GM19468 (cell line): Measurements from ENCODE around the gene CACNA2D3.

Experiments
- ATAC-seq: cut with Tn5 transposase; IDR thresholded peaks from one replicate; pipeline ENCODE4 v1.9.1; 2021; ENCODE audit warnings: mild to moderate bottlenecking, moderate library complexity, moderate number of reproducible peaks; ENCODE audit not compliant: unreplicated experiment; ENCODE audit errors: extremely low read depth

The CACNA2D3 gene

DNA sequence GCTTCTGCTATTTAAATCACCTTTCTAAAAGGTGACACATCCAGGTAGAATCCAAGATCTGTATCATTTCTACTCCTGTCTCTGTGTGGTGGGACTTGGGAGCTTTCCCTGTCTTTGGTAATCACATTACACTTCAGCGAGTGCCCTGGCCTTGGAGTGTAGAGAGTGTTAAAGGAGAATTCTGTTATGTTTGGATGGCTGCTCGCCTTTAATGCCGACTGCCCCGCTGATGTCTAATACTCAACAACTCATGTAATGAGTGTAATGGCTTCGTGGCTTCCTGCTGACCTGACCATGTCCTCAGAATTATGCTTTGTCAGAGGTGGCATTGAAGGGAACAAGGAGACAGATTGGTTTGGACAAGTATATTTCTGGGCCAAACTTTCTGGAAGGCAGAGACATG is 871.8 kb downstream of the CACNA2D3 start:
- ATAC-seq: no peak

DNA sequence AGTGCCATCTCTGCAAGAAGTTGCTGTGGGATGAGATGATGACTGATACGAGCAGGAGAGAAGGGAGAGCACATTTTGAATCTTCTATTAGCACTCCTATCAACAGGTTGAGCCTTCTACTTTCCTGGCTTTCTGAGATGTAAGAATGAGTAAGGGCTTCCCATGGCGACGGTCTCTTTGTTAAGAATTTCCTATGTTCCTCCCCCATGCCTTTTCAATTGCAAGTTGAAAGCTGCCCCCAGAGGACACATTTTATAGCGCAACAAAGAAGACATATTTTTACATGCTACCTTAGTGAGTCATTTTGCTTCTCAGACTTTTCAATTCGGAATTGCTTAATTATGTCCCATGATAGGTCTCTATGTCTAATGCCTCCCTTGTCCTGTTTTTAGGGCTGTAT is 876.8 kb downstream of the CACNA2D3 start:
- no peak for ATAC-seq

DNA sequence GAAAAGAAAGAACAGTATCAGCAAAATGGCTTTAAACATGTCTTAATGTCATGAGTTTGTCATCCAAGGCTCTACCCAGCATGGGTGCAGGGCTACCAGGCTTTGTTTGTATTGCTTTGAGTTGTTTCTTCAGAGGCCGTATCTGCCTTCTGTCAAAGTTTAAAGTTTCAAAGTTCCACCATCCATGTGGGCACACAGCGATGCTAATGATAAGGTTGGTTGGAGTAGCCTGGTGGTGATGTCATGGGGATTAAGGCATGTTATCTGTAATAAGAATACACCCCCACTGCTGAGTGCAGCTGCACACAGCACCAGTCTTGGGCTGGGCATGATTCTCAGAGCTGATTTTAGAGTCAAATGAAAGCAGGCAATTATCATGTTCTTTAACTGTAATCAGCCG is 877.5 kb downstream of the CACNA2D3 start:
- no peak for ATAC-seq

DNA sequence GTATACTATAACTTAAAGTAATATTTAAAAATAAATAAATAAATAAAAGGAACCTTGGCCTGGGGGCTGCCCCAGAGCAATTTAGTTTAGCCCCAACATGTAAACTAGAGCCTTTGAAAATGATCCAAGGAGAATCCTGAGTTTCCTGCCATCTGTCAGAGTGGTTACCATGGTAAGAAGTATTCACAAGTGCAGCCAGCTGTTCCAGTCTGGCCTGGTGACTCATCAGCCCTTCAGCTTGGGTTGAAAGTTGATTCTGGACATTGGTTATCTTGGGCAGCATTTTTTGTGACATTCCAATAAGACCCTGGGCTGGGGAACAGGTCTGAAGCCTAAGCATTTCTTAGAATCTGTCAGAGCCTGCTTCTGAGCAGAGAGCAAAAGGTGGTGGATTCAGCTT is 878.2 kb downstream of the CACNA2D3 start:
- ATAC-seq: no peak

DNA sequence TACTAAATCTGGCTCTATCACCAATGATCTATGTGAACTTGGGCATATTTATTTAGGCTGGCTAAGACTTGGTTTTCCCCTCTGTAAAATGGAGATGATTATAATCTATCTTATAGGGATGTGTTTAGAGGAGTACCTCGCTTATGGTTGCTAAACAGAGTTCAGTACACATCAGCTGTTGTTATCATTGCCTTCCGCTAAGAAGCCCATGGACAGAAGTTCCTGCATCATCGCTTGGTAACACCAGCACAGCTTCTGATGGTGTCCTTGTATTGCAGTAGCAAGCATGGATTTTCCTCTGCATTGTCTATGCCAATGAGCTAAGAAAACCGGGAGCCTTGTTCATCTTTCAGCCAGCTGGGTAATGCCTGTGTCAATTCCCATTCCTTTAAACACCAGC is 878.6 kb downstream of the CACNA2D3 start:
- no peak for ATAC-seq

DNA sequence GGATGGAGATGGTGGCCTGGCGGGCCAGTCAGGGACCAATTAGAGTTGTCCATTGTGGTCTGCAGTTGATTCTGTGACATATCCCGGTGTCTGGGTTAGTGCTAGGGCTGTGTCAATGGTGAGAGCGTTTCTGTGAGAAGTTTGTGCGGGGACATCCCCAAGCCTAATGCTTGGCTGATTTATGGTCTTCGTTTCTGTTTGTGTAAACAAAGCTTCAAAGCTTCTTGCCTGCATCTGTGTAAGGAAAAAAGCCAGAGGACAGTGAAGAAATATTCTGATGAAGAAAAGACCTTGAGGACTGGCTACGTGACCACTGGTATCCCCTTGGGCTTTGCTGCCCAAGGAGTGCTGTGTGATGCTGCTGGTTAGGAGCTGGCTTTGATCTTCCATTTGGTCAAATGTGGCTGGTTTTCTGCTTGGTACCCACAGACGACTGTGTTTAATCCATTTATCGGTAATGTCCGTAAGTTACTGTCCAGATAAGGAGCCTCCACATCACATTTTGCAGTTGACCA is 880.1 kb downstream of the CACNA2D3 start:
- no peak for ATAC-seq

DNA sequence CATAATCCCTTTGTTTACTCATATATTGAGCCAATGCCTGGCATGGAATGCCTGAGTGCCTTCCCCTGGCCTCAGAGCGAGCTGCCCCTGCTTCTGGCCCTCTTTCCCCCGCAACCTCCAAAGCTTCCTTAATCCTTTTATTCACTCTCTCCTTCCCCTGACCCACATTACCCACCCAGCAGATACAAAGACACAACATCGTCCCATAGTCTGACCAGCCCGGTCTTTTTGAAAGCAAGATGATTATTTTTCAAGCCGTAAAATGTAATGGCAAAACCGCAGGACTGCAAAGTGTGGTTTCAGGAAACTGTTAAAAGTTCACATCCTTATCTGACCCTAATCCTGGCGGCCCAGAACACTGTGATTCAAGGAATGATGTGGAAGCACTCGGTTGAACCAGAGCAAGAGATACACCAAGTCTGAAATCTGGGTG is 883.9 kb downstream of the CACNA2D3 start:
- ATAC-seq: no peak

DNA sequence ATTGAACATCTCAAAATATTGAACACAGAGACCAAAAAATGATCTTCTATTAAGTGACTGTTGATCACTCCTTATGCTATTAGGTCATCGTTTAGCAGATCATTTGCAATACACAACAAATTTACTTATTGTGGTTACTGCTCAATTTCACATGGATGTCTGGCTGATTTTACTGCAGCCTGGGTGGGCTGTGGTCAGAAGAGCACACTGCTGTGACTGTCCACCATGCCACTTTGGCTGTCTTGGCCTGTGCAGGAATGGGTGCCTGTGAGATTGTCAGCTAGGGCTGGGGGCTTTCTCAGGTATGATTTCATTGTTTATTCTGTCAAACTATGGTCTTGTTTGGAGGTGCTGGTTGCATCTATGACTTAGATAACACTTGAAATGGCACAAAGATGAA is 885.6 kb downstream of the CACNA2D3 start:
- ATAC-seq: no peak

DNA sequence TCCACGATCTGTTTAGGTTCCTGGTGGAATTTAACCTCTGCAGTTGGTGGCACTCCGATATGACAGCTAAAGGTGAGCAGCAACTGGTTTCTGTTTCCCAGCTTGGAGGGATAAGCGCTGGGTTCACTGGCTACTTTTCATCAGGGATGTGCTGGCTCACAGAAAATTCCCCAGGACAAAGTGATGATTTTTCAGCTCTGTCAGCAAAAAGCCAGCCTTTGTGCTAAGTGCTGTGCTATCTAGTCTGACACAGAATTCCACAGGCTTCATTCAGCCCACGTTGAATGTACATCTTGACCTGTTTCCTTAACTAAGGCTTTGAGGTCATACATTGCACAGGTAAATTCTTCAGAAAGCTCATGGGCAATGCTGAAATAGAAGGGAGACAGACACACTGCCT is 887.0 kb downstream of the CACNA2D3 start:
- no peak for ATAC-seq

DNA sequence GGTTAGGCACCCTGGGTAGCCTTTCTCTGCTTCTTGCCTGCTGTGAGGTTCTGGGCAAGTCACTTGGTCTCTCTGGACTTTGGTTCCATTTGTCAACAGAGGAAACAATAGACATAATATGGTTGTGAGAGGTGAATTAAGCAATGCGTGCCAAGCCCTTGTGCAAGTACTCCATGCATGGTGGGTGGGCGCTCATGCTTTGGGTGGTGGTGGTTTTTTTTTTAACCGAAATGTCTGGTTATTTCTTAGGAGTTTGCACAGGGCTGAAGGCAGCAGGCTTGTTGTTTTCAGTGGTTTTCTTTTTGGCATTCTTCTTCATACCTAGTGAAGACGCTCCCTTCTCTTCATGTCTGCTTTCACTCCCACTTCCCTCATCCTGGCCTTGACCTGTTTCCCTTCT is 889.7 kb downstream of the CACNA2D3 start:
- ATAC-seq: no peak

DNA sequence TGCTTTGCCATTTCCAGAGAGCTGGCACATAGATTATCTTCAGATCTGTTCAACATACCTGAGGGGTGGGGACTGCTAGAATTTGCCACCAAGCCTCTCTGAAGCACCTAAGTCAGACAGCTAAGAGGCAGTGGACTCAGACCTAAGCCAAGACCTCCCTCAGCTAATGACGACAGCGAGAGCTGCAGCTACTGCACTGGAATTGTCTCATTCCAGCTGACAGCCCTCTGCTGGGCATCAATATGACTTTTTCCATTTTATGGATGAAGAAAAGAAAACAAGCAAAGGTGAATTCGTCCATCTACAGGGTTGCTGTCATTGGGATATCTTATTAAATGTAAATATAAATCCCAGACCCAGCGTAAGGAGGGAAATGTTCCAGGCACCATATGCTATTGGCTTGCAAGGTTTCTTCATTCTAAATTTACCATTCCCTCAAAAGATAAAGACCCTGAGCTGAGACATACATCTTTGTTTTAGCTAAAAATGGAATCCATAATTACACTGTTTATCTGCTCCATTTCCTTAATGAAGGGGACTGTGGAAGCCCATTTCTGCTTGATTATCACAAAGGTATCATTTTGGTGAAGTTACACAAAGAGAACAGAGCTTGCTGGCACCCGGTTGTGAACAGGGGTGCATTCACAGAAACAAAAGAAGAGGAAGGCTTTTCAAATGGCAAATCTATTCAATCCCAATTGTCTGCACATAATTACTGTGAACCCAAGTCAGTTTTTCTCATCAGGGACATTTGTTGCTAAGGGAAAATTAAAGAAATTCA is 891.0 kb downstream of the CACNA2D3 start:
- ATAC-seq: no peak

DNA sequence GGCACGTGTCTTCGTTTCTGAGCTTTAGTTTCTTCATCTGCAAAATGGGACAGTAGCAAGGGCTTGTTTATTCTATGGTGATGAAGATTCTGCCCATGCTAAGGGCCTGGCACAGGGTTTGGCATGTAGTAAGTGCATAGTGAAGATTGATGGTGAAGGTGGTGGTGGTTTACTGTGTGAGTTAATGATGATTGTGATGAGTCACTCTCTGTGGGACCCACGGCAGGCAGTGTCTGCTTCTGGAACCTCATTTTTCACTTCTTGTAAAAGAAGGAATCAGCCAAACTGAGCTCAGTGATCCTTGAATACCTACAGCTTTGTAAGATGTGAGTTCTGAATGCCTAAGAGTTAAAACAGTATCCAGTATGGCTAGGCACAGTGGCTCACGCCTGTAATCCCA is 891.7 kb downstream of the CACNA2D3 start:
- no peak for ATAC-seq

DNA sequence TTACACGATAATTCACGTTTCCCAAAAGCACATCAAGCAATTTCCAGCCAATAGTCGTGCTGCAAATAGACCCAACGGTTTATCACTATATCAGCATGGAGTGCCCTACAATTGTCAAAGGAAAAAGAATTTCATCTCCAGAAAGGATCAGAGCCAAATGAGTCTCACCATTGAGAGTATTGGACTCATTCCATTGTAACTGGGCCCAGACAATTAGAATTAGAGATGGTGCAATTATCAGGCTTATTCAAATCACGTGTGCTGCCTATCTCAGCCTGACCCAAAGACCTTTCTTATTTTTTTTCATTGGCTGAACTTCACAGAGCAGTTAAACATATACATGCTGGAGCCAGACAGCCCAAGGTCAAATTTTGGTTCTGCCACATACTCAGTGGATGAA is 892.6 kb downstream of the CACNA2D3 start:
- no peak for ATAC-seq

DNA sequence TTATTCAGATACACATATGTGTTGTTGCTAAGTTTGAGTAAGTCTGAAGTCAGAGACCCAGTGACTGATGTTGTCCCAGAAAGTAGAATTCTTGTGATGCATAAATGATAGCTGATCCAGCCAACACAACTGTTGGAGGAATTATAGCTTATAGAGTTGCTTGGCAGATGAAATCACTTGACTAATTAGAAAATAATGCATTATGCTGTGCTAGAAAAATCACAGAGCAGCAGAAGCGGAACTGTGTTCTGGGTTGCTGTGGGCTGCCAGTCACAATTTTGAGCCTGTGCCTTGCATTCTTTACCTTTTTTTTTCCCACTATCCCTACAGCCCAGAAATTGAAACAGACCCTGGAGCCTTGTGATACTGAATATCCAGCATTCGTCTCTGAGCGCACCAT is 895.5 kb downstream of the CACNA2D3 start:
- ATAC-seq: no peak

DNA sequence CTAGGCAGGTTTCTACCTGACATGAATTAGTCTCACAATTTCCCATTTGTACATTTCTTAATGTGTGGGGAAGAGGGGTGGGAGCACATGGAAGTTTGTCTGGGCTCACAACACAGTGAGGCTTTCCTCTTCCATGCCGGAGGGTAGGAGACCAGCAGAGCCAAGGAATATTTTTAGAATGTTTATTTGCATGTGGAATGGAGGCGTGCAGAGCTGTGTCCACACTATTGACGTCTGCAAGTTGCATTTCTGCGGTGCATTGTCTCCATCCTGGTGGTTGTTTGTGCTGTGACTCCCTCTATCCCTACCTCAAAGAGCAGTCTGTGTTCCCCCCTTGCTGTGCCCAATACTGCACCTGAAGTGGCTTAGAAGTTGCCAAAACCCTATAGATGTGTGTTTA is 908.6 kb downstream of the CACNA2D3 start:
- no peak for ATAC-seq

DNA sequence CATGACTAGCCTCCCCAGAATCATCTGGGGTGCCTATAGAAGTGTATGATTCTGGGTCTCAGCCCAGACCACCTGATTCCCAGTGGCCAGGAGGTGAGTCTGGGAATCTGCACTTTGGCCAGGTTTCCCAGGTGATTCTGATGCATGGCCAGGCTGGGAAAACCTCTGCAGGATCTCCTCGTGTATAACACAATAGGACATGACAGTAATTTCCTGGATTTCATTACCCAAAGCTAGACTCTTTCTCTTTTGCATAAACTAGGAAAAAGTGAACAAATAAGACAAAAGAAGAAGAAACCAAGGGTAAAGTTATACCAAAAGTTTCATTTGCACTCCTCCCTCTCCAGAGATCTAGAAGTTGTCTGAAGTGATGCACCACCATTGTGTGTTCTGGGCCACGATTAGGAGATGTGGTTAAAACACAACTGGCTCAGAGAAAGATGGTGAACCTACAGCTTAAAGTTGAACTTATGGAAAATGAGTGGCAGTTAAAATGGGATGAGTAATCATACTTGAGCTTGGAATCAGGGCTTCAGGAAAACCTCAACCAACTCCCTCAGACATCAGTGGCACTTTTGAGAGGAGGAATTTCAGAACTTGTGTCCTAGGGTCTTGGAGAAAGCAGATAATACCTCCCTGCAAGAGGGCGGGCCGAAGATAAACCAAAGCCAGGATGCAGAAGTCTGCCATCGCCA is 914.7 kb downstream of the CACNA2D3 start:
- no peak for ATAC-seq

DNA sequence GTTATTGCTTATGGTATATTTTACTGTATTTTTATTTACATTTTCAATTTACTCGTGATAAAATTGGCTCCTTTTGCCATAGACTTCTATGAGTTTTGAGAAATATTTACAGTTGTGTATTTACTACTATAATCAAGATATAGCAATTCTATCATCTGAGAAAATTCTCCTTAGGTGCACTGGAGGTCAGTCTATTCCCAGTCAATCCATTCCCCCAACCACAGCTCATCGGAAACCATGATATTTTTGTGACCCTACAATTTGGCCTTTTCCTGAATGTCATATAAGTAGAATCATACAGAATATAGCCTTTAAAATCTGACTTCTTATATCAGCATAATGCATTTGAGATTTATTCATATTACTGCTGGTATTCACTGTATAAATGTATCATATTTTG is 920.2 kb downstream of the CACNA2D3 start:
- ATAC-seq: no peak

DNA sequence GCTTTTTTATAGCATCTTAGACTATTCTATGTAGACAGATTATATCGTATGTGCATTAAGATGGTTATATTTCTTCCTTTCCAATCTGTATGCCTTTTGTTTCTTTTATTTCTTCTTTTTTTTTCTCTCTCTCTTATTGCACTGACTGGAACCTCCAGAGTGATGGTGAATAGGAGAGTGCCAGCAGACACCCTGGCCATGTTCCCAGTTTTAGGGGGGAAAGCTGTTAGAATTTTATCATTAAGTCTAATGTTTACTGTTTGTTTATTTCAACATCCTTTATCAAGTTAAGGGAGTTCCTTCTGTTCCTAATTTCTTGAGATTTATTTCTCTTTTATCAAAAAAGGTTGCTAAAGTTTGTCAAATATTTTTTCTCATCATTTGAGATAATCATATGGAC is 922.1 kb downstream of the CACNA2D3 start:
- no peak for ATAC-seq

DNA sequence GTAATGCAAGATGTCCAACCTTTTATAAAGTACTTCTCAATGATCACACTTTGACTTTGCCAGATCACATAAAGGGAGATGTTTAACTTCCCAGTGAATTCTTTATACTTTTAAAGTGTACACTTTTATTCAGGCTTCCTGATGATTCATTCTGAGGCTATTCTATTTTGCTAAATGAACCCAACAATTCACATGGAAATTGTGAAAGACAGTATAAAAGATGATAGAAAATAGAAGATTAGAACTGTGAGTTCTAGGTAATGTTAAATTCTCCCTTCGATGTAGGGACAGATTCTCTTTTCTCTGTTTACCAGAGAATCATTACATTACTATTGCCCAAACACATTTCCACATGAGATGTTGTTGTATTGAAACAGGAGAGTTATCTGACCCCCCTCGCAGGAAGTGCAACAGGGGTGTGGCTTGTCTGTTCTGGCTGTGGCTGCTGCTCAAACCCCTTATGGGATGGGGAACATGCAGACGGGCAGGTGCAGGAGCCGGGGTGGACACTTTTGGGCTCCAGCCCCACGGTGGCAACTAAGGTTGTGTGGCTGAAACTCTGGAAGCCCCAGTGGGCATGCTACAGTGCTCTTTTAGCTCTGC is 936.8 kb downstream of the CACNA2D3 start:
- no peak for ATAC-seq

DNA sequence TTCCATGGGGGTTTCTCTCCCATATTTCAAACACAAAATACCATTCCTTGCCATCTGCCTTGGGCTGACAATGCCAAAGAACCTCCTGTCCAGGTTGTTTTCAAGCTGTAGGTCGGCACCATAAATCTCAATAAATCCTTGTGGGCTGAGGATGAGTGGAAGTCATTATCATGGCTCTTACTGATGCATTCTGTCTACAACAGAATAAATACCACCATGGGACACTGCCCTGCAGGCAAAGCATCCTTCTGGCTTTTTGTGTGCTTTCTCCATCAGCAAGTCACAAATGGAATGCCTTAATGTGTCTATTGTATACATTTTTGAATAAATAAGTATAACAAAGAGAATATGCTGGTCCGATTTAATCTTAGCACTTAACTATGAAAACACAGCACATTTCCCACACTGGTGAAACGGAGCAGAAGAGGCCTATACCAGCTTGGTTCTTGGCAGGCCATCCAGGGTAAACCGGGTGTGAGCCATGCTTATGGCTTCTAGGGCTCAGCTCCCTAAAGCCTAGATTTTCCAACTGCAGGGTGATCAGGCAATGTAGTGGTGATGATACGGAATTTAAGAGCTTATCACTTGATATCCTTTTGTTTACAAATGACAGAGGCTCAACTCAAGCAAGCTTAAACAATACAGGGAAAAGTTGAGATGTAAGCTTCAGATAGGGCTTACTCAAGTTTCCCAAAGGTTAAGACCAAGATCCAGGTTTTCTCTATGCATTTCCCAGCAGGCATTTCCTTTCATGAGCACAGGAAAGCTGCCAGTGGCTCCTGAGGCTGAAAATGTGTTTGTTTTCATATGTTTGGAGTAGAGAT is 938.8 kb downstream of the CACNA2D3 start:
- ATAC-seq: no peak

DNA sequence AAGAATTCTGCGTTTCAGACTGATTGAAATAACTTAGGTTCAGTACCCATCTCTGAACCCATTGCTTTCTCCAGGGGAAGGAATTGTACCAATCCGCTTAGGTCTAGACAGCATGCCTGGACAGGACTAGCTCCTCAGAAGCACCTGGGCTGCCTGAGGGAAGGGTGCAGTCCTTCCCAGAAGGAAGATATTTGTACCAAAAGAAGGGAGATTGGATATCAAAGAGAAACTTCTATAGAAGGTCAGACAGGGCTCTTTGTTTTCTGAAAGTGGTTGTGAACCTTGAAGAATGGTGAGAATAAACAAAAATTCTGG is 939.3 kb downstream of the CACNA2D3 start:
- ATAC-seq: no peak
